GM23338 (cell line): ENCODE data around the gene VAV3. TPM values are rescaled to one million over a fixed set of nuclear protein-coding genes. Genes with fewer than 3 reads are reported as not detected.

Source experiments
- ATAC-seq: fragments of 200-7000 bp; cut with Tn5 transposase; 3 replicates; pipeline ENCODE4 v1.9.1; 2020
- DNase-seq: peaks from one replicate; pipeline ENCODE4 v3.0.0-alpha.2; 2015; ENCODE audit warnings: low spot score
- H2AFZ ChIP-seq: fragments of 200-600 bp; sonication (generic); 2 replicates; pipeline ENCODE4 v1.8.0; 2016; ENCODE audit warnings: antibody characterized with exemption, mild to moderate bottlenecking, moderate library complexity
- H3F3A ChIP-seq: fragments of 200-600 bp; sonication (generic); replicated peaks from 2 replicates; pipeline ENCODE4 v1.8.0; 2017; ENCODE audit warnings: antibody characterized with exemption, mixed run types, low read depth
- H3K27ac ChIP-seq: fragments of 200-600 bp; sonication (generic); 2 replicates; pipeline ENCODE4 v1.6.1; 2016; ENCODE audit warnings: low read depth
- H3K27me3 ChIP-seq: fragments of 200-600 bp; sonication (generic); 2 replicates; pipeline ENCODE4 v1.8.0; 2016; ENCODE audit warnings: mild to moderate bottlenecking, mixed run types, moderate library complexity; ENCODE audit not compliant: insufficient read depth
- H3K36me3 ChIP-seq: fragments of 200-600 bp; sonication (generic); 2 replicates; pipeline ENCODE4 v1.8.0; 2016; ENCODE audit warnings: mild to moderate bottlenecking; ENCODE audit not compliant: insufficient read depth
- H3K4me1 ChIP-seq: fragments of 200-600 bp; sonication (generic); 2 replicates; pipeline ENCODE4 v1.8.0; 2016; ENCODE audit warnings: mild to moderate bottlenecking, moderate library complexity; ENCODE audit not compliant: insufficient read depth
- H3K4me2 ChIP-seq: fragments of 200-600 bp; sonication (generic); 2 replicates; pipeline ENCODE4 v1.7.1; 2017; ENCODE audit warnings: mixed run types
- H3K4me3 ChIP-seq: fragments of 200-600 bp; sonication (generic); 2 replicates; pipeline ENCODE4 v1.6.1; 2016; ENCODE audit warnings: mixed run types
- H3K79me2 ChIP-seq: fragments of 200-600 bp; sonication (generic); replicated peaks from 2 replicates; pipeline ENCODE4 v1.8.0; 2017; ENCODE audit warnings: mild to moderate bottlenecking; ENCODE audit not compliant: insufficient read depth
- H3K9me2 ChIP-seq: fragments of 200-600 bp; sonication (generic); 2 replicates; pipeline ENCODE4 v1.8.0; 2017; ENCODE audit not compliant: insufficient read depth
- H4K20me1 ChIP-seq: fragments of 200-600 bp; sonication (generic); replicated peaks from 2 replicates; pipeline ENCODE4 v1.8.0; 2017; ENCODE audit warnings: mild to moderate bottlenecking; ENCODE audit not compliant: insufficient read depth
- H3K27ac Mint-ChIP-seq: 2 replicates; pipeline ENCODE4 v1.8.0; 2020; ENCODE audit warnings: inconsistent platforms, mild to moderate bottlenecking, moderate library complexity, mixed read lengths
- H3K27me3 Mint-ChIP-seq: 3 replicates; pipeline ENCODE4 v1.8.0; 2022; ENCODE audit warnings: low read depth, mild to moderate bottlenecking, moderate library complexity, mixed read lengths, inconsistent platforms; ENCODE audit not compliant: insufficient read depth, poor library complexity
- H3K36me3 Mint-ChIP-seq: 3 replicates; pipeline ENCODE4 v1.8.0; 2021; ENCODE audit warnings: low read depth, mild to moderate bottlenecking, inconsistent platforms, moderate library complexity, mixed read lengths
- H3K4me1 Mint-ChIP-seq: 3 replicates; pipeline ENCODE4 v1.8.0; 2020; ENCODE audit warnings: mild to moderate bottlenecking, inconsistent platforms, mixed read lengths
- H3K4me3 Mint-ChIP-seq: 3 replicates; pipeline ENCODE4 v1.8.0; 2021; ENCODE audit warnings: moderate library complexity, mild to moderate bottlenecking, inconsistent platforms, mixed read lengths
- H3K9me3 Mint-ChIP-seq: 3 replicates; pipeline ENCODE4 v1.8.0; 2020; ENCODE audit warnings: moderate library complexity, mild to moderate bottlenecking, inconsistent platforms, mixed read lengths
- CREB1 ChIP-seq: fragments of 250-450 bp; sonication (Bioruptor Pico); IDR thresholded peaks from 2 replicates; pipeline ENCODE4 v1.5.0; 2020; ENCODE audit warnings: low read depth, mild to moderate bottlenecking, moderate library complexity
- EZH2 ChIP-seq: fragments of 200-600 bp; sonication (generic); IDR thresholded peaks from one replicate; pipeline ENCODE4 v1.8.0; 2017; ENCODE audit warnings: antibody characterized with exemption, mild to moderate bottlenecking, low read depth; ENCODE audit not compliant: unreplicated experiment
- EZH2phosphoT487 ChIP-seq: fragments of 200-600 bp; sonication (generic); IDR thresholded peaks from one replicate; pipeline ENCODE4 v1.8.1; 2018; ENCODE audit warnings: antibody characterized with exemption; ENCODE audit not compliant: unreplicated experiment
- NANOG ChIP-seq: IDR thresholded peaks from 2 replicates; pipeline ENCODE4 v1.6.1; 2016; ENCODE audit warnings: antibody characterized with exemption, borderline replicate concordance
- POLR2AphosphoS5 ChIP-seq: IDR thresholded peaks from 2 replicates; pipeline ENCODE4 v1.6.1; 2016; ENCODE audit warnings: antibody characterized with exemption, low read depth
- STAT1 ChIP-seq: IDR thresholded peaks from one replicate; pipeline ENCODE4 v1.6.1; 2016; ENCODE audit warnings: antibody characterized with exemption; ENCODE audit not compliant: unreplicated experiment
- ZNF114 ChIP-seq: fragments of 250-450 bp; sonication (Bioruptor Pico); IDR thresholded peaks from 2 replicates; pipeline ENCODE4 v1.5.0; 2020; ENCODE audit warnings: mild to moderate bottlenecking, moderate library complexity
- ZNF331 ChIP-seq: fragments of 250-450 bp; sonication (Bioruptor Pico); IDR thresholded peaks from 2 replicates; pipeline ENCODE4 v1.5.0; 2020; ENCODE audit warnings: low read depth, mild to moderate bottlenecking, moderate library complexity
- ZNF462 ChIP-seq: fragments of 250-450 bp; sonication (Bioruptor Pico); IDR thresholded peaks from 2 replicates; pipeline ENCODE4 v1.5.0; 2020; ENCODE audit warnings: mild to moderate bottlenecking, moderate library complexity
- polyA plus RNA-seq: library from polyadenylated mRNA; unstranded; fragments of >200 nt; fragmentation: Nextera tagmentation; extraction: Ambion mirVana; gene quantifications from 2 replicates; pipeline ENCODE4 v1.2.1, GENCODE V29; 2016
- total RNA-seq: library from RNA; depleted of rRNA; stranded (reverse); fragments of >200 nt; shearing (Covaris generic); gene quantifications from 2 replicates; pipeline ENCODE4 v1.2.3, GENCODE V29; 2014
- TF ChIP-seq, protein P1 (sequence below): IDR thresholded peaks from 2 replicates; pipeline ENCODE4 v1.6.1; 2016; ENCODE audit warnings: antibody characterized with exemption
- TF ChIP-seq, protein P2 (sequence below): IDR thresholded peaks from one replicate; pipeline ENCODE4 v1.6.1; 2018; ENCODE audit warnings: antibody characterized with exemption; ENCODE audit not compliant: unreplicated experiment
- TF ChIP-seq, protein P3 (sequence below), 2 experiments: fragments of 200-600 bp in 1 of 2; sonication (generic) in 1 of 2; conservative IDR thresholded peaks; 2 replicates each; pipeline versions ENCODE4 v1.5.1 to v1.6.1; 2016 to 2017; ENCODE audit warnings: antibody characterized with exemption in 2 of 2, low read depth in 2 of 2, mild to moderate bottlenecking in 2 of 2, moderate library complexity in 1 of 2

The VAV3 gene
- total and polyA plus RNA-seq, 2 experiments from 2014 or later = 3.0 to 11.3 TPM

DNA sequence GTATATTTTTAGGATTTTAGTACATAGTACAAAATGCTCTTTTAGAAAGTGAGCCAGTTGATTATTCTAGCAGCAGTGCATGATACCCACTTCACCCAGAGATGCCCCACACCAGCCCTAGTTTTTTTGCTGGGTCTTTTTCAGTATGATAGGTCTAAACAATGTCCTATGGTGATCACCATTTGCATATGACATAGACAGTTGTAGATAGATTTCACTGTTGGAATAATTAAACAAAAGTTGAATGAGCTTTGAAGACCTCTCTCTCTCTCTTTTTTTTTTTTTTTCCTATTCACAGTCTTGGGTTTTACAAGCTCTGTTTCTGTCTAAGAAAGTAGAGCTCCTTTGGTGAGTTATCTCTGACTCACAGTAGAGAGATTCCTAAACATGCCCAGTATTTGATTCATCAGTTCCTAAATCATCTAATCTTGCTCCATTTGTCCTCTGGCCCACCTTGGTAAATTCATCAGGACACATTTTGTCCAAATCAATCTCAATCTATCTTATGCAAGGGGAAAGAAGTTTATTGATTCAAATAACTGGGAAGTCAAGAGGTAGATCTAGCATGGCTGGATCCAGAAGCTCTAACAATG, 44.7 kb upstream of the VAV3 start (continued):
- TF ChIP-seq, protein P1, sequence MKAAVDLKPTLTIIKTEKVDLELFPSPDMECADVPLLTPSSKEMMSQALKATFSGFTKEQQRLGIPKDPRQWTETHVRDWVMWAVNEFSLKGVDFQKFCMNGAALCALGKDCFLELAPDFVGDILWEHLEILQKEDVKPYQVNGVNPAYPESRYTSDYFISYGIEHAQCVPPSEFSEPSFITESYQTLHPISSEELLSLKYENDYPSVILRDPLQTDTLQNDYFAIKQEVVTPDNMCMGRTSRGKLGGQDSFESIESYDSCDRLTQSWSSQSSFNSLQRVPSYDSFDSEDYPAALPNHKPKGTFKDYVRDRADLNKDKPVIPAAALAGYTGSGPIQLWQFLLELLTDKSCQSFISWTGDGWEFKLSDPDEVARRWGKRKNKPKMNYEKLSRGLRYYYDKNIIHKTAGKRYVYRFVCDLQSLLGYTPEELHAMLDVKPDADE = no peak
- TF ChIP-seq POLR2AphosphoS5 = no peak
- TF ChIP-seq EZH2phosphoT487 = no peak
- no peak for TF ChIP-seq ZNF114 (CRISPR knock-in tag)
- TF ChIP-seq CREB1 (CRISPR knock-in tag) = no peak

- Mint-ChIP-seq H3K4me3 (no peak overlapping the region), H3K27me3 (no peaks in the 10 kb centered on the region), H3K9me3 (no peaks in the 10 kb centered on the region; the same call in 2 of the 3 replicates), H3K4me1 (peaks cover 5% of the 10 kb centered on the region), H3K27ac (no peak overlapping the region), H3K36me3 (no peaks in the 10 kb centered on the region)
- Histone ChIP-seq H3K36me3 (no peaks in the 10 kb centered on the region), H3K4me2 (no peak overlapping the region), H4K20me1 (no peaks in the 10 kb centered on the region), H3K4me1 (peaks cover 7% of the 10 kb centered on the region), H3K4me3 (no peak overlapping the region), H3K79me2 (no peaks in the 10 kb centered on the region), H2AFZ (peak overlapping the region; percentile 63; the same call in 1 of the 2 replicates), H3F3A (no peaks in the 10 kb centered on the region), H3K9me2 (0 out of 2 replicates have a peak, but pooled peaks cover 4% of the 10 kb centered on the region), H3K27ac (no peak overlapping the region), H3K27me3 (no peaks in the 10 kb centered on the region)
- no peak for DNase-seq
- ATAC-seq = no peak
- TF ChIP-seq, protein P2, sequence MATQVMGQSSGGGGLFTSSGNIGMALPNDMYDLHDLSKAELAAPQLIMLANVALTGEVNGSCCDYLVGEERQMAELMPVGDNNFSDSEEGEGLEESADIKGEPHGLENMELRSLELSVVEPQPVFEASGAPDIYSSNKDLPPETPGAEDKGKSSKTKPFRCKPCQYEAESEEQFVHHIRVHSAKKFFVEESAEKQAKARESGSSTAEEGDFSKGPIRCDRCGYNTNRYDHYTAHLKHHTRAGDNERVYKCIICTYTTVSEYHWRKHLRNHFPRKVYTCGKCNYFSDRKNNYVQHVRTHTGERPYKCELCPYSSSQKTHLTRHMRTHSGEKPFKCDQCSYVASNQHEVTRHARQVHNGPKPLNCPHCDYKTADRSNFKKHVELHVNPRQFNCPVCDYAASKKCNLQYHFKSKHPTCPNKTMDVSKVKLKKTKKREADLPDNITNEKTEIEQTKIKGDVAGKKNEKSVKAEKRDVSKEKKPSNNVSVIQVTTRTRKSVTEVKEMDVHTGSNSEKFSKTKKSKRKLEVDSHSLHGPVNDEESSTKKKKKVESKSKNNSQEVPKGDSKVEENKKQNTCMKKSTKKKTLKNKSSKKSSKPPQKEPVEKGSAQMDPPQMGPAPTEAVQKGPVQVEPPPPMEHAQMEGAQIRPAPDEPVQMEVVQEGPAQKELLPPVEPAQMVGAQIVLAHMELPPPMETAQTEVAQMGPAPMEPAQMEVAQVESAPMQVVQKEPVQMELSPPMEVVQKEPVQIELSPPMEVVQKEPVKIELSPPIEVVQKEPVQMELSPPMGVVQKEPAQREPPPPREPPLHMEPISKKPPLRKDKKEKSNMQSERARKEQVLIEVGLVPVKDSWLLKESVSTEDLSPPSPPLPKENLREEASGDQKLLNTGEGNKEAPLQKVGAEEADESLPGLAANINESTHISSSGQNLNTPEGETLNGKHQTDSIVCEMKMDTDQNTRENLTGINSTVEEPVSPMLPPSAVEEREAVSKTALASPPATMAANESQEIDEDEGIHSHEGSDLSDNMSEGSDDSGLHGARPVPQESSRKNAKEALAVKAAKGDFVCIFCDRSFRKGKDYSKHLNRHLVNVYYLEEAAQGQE = no peak
- TF ChIP-seq STAT1 (no peak), POLR2AphosphoS5 (no peak), EZH2 (no peak), NANOG (no peak), ZNF331 (CRISPR knock-in tag) (no peak), EZH2phosphoT487 (no peak), ZNF462 (CRISPR knock-in tag) (no peak)
- TF ChIP-seq, protein P3, sequence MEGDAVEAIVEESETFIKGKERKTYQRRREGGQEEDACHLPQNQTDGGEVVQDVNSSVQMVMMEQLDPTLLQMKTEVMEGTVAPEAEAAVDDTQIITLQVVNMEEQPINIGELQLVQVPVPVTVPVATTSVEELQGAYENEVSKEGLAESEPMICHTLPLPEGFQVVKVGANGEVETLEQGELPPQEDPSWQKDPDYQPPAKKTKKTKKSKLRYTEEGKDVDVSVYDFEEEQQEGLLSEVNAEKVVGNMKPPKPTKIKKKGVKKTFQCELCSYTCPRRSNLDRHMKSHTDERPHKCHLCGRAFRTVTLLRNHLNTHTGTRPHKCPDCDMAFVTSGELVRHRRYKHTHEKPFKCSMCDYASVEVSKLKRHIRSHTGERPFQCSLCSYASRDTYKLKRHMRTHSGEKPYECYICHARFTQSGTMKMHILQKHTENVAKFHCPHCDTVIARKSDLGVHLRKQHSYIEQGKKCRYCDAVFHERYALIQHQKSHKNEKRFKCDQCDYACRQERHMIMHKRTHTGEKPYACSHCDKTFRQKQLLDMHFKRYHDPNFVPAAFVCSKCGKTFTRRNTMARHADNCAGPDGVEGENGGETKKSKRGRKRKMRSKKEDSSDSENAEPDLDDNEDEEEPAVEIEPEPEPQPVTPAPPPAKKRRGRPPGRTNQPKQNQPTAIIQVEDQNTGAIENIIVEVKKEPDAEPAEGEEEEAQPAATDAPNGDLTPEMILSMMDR (conservative IDR thresholded peaks at IDR 0.05; ENCODE audit: low read depth in 2 of 2) = no peak
These were observed 42.6 kb upstream of the VAV3 start for GRCh38 chr1:108007531-108007930.
